ENCODE data around the gene GLCE. TPM values are rescaled to one million over a fixed set of nuclear protein-coding genes. Genes with fewer than 3 reads are reported as not detected.
"Not testable (repeated sequence)": the region's sequence is repeated elsewhere in the genome, so short reads cannot be mapped to it uniquely, and the experiment has no call there.

Gene GLCE
- total RNA-seq, 2 donors from 2014 or later: 16.3 to 17.2 TPM

DNA sequence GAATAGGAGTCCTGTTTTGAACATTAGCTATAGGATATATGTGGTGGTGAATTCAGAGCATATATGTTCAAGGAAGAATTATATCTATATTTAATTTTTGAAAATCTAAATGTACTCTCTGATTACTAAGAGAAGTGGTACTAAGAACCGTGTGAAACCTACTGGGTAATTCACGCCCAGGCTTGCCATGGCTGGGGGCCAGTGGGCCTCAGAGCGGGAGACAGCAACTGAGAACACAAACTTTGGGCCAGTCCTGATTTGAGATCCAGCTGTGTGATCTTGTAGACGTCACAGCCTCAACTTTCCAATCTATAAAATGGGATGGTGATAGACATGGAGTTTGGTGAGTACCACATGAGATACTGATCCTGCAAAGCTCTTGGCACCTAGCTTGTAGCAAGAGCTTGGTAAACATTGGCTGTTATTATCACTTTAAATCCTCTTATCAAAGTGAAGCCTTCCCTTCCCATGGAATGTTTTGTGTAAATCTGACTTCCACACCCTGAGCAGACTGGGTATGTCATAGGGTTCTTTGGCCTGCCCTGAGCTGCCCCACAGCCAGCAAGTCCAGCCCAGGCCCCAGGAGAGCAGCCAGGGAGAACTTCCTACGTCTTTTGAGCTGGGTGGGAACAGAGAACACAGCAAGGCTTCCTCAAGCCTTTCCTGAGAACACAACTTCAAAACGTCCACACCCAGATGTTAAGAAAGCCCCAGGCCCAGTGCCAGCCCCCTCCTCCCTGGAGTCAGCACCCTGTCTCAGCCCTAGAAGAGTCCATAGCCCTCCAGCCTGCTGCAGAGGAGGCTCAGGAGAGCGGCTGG, 130.1 kb downstream of the GLCE start:
- TF ChIP-seq, protein P1, sequence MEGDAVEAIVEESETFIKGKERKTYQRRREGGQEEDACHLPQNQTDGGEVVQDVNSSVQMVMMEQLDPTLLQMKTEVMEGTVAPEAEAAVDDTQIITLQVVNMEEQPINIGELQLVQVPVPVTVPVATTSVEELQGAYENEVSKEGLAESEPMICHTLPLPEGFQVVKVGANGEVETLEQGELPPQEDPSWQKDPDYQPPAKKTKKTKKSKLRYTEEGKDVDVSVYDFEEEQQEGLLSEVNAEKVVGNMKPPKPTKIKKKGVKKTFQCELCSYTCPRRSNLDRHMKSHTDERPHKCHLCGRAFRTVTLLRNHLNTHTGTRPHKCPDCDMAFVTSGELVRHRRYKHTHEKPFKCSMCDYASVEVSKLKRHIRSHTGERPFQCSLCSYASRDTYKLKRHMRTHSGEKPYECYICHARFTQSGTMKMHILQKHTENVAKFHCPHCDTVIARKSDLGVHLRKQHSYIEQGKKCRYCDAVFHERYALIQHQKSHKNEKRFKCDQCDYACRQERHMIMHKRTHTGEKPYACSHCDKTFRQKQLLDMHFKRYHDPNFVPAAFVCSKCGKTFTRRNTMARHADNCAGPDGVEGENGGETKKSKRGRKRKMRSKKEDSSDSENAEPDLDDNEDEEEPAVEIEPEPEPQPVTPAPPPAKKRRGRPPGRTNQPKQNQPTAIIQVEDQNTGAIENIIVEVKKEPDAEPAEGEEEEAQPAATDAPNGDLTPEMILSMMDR (conservative IDR thresholded peaks at IDR 0.05): no peak
- Histone ChIP-seq H3K9me3 (ENCODE audit: control insufficient read depth, low read length) (no peaks in the 10 kb centered on the region), H3K4me3 (ENCODE audit: low read length) (no peak overlapping the region), H3K27ac (ENCODE audit: low read depth, low read length) (no peak overlapping the region), H3K4me1 (ENCODE audit: control insufficient read depth, insufficient read depth, low read length) (peaks cover 14% of the 10 kb centered on the region), H3K27me3 (ENCODE audit: control insufficient read depth, insufficient read depth, low read length, poor library complexity, severe bottlenecking) (no peaks in the 10 kb centered on the region), H3K9ac (ENCODE audit: extremely low read depth, low read length, poor library complexity, severe bottlenecking) (peak overlapping the region; percentile 54), H3K36me3 (ENCODE audit: control insufficient read depth, insufficient read depth, low read length) (no peaks in the 10 kb centered on the region)
- H3K27me3 Mint-ChIP-seq (ENCODE audit: insufficient read depth): peaks cover 8% of the 10 kb centered on the region
- 76 to 96% methylated on average over 3 to 7 of the region's 7 CpGs for WGBS, 2 experiments (ENCODE audit: insufficient coverage in 1 of 2, insufficient read length in 1 of 2)
- H3K9me3 Mint-ChIP-seq: peaks cover 4% of the 10 kb centered on the region
- H3K36me3 Mint-ChIP-seq (ENCODE audit: low read depth): peaks cover 2% of the 10 kb centered on the region
- DNase-seq: peak; percentile 61
- H3K27ac Mint-ChIP-seq: peak overlapping the region; percentile 93
- H3K4me1 Mint-ChIP-seq: peaks cover 32% of the 10 kb centered on the region
- no peak overlapping the region for H3K4me3 Mint-ChIP-seq

DNA sequence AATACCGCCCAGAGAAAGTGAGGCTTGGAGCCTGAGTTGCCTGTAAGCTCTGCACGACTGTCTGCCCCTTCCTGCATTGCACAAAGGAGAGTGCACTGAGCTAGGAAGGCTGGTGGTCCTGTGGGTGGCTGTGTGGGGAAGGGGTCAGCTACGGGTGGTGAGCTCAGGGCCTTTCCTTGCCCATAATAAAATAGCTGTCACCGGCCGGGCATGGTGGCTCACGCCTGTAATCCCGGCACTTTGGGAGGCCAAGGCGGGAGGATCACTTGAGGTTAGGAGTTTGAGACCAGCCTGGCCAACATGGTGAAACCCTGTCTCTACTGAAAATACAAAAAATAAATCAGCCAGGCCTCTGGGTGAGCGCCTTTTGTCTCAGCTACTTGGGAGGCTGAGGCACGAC, 131.2 kb downstream of the GLCE start:
- not testable (repeated sequence) for H3K27me3 ChIP-seq (ENCODE audit: control insufficient read depth, insufficient read depth, low read length, poor library complexity, severe bottlenecking); H3K4me3 Mint-ChIP-seq; H3K36me3 Mint-ChIP-seq (ENCODE audit: low read depth); H3K4me3 ChIP-seq (ENCODE audit: low read length); H3K9me3 ChIP-seq (ENCODE audit: control insufficient read depth, low read length); H3K27ac ChIP-seq (ENCODE audit: low read depth, low read length); H3K9ac ChIP-seq (ENCODE audit: extremely low read depth, low read length, poor library complexity, severe bottlenecking); H3K36me3 ChIP-seq (ENCODE audit: control insufficient read depth, insufficient read depth, low read length); H3K9me3 Mint-ChIP-seq
- peak; percentile 31 for DNase-seq
- Mint-ChIP-seq H3K27me3 (ENCODE audit: insufficient read depth) (peaks cover 17% of the 10 kb centered on the region), H3K27ac (peak overlapping the region; percentile 93), H3K4me1 (peaks cover 38% of the 10 kb centered on the region)
- H3K4me1 ChIP-seq (ENCODE audit: control insufficient read depth, insufficient read depth, low read length): peaks cover 14% of the 10 kb centered on the region
- 89% methylated on average over 7 to 10 of the region's 10 CpGs for WGBS, 2 experiments (ENCODE audit: insufficient coverage in 1 of 2, insufficient read length in 1 of 2)

DNA sequence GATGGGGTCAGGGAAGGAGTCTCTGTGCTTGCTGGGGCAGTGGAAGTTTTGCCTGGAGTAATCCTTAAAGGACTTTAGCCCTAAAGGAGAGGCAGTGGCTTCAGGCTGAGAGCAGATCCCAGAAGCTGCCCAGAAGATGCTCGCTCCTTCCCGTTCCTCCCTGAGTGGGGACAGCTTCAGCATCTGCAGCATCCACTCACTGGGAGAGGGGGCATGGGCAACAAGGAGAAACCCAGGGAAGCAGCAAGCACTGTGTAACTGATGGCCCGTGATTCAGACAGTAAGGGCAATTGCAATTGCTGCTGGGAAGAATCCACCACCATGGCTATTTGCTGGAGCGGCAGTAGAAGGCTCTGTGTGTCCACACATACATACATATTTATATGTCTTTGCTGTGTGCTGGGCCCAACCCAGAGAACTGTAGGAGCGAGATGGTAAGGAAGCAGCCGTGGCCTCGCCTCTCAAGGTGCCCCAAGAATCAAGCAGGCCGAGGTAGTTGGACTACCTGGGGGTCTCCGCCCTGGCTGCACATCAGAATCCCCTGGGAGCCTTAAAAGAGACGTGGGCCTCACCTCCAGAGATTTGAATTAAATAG, 132.5 kb downstream of the GLCE start:
- Mint-ChIP-seq H3K9me3 (peaks cover 4% of the 10 kb centered on the region), H3K4me1 (peaks cover 47% of the 10 kb centered on the region), H3K36me3 (ENCODE audit: low read depth) (no peaks in the 10 kb centered on the region), H3K27me3 (ENCODE audit: insufficient read depth) (peaks cover 30% of the 10 kb centered on the region), H3K4me3 (no peak overlapping the region), H3K27ac (no peak overlapping the region)
- Histone ChIP-seq H3K4me3 (ENCODE audit: low read length) (no peak overlapping the region), H3K9me3 (ENCODE audit: control insufficient read depth, low read length) (no peaks in the 10 kb centered on the region), H3K36me3 (ENCODE audit: control insufficient read depth, insufficient read depth, low read length) (no peaks in the 10 kb centered on the region), H3K9ac (ENCODE audit: extremely low read depth, low read length, poor library complexity, severe bottlenecking) (no peak overlapping the region), H3K4me1 (ENCODE audit: control insufficient read depth, insufficient read depth, low read length) (peaks cover 14% of the 10 kb centered on the region), H3K27ac (ENCODE audit: low read depth, low read length) (no peak overlapping the region), H3K27me3 (ENCODE audit: control insufficient read depth, insufficient read depth, low read length, poor library complexity, severe bottlenecking) (peaks cover 15% of the 10 kb centered on the region)
- DNase-seq: no peak
- 94 to 97% methylated on average over 8 to 10 of the region's 10 CpGs for WGBS, 2 experiments (ENCODE audit: insufficient coverage in 1 of 2, insufficient read length in 1 of 2)
- TF ChIP-seq, protein P1 (conservative IDR thresholded peaks at IDR 0.05): no peak

Measured in endodermal cell (in vitro differentiated cells).